HG03558 (cell line): ENCODE data around the gene CENPL.
"Not testable (repeated sequence)": the region's sequence is repeated elsewhere in the genome, so short reads cannot be mapped to it uniquely, and the experiment has no call there.

ENCODE experiments used
- ATAC-seq: cut with Tn5 transposase; IDR thresholded peaks from one replicate; pipeline ENCODE4 v1.9.1; 2021; ENCODE audit warnings: moderate number of reproducible peaks; ENCODE audit not compliant: unreplicated experiment; ENCODE audit errors: extremely low read depth

CENPL gene

GRCh38 chr1:173768206-173768605, 56.5 kb downstream of the CENPL start:
- ATAC-seq = no peak

GRCh38 chr1:173764331-173764730, 60.4 kb downstream of the CENPL start:
- not testable (repeated sequence) for ATAC-seq

DNA sequence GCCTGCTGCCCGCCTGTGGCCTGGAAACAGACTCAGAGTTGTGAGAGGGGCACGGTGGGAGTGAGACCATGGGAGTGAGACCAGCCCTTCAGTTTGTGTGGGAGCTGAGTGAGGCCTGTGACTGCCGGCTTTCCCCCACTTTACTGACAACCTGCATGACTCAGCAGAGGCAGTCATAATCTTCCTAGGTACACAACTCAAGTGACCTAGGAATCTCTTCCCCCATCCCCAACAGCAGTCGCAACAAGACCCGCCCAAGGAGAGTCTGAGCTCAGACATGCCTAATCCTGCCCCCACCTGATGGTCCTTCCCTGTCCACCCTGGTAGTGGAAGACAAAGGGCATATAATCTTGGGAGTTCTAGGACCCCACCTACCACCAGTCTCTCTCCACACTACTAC, 65.7 kb downstream of the CENPL start:
- ATAC-seq = no peak

DNA sequence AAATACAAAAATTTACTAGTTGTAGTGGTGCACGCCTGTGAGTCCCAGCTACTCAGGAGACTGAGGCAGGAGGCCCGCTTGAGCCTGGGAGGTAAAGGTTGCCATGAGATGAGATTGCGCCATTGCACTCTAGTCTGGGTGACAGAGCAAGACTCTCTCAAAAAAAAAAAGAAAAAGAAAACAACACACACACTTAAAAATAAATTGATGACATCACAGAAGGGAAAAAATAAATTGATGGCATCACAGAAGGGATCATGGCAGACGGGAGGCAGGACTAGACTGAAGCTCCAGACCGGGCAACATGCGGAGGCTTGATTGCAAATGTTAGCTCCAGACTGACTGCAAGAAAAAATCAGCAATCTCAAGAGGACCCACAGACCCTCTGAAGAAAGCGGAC, 66.6 kb downstream of the CENPL start:
- no peak for ATAC-seq

GRCh38 chr1:173757666-173758065, 67.0 kb downstream of the CENPL start:
- ATAC-seq = no peak

- ATAC-seq = no peak
These were observed 70.9 kb downstream of the CENPL start for GRCh38 chr1:173753830-173754229.
